Measurements from ENCODE around the gene GZF1.
"Not testable (repeated sequence)": the region's sequence is repeated elsewhere in the genome, so short reads cannot be mapped to it uniquely, and the experiment has no call there.

Gene GZF1

GRCh38 chr20:23347791-23348190, 14.2 kb upstream of the GZF1 start:
- DNase-seq: no peak

DNA sequence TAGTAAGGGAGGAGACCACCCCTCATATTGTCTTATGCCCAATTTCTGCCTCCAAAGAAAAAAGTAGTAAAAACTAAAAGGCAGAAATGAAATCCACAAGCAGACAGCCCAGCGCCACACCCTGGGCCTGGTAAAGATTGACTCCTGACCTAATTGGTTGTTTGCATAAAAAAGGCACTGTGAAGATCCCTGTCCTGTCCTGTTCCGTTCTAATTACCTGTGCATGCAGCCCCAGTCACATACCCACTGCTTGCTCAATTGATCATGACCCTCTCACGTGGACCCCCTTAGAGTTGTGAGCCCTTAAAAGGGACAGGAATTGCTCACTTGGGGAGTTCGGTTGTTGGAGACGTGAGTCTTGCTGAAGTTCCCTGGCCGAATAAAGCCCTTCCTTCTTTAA, 13.5 kb upstream of the GZF1 start:
- DNase-seq: not testable (repeated sequence)

GRCh38 chr20:23349338-23350195, 12.4 kb upstream of the GZF1 start:
- peak; percentile 75 to 76 for DNase-seq

GRCh38 chr20:23350196-23350903, 11.6 kb upstream of the GZF1 start, which contains the start of gene NXT1:
Gene NXT1, plus strand, starts transcription at chr20:23350791. Its CDS starts 3,251 bp downstream, at chr20:23354042.
- peak; percentile 93 to 94 for DNase-seq

DNA sequence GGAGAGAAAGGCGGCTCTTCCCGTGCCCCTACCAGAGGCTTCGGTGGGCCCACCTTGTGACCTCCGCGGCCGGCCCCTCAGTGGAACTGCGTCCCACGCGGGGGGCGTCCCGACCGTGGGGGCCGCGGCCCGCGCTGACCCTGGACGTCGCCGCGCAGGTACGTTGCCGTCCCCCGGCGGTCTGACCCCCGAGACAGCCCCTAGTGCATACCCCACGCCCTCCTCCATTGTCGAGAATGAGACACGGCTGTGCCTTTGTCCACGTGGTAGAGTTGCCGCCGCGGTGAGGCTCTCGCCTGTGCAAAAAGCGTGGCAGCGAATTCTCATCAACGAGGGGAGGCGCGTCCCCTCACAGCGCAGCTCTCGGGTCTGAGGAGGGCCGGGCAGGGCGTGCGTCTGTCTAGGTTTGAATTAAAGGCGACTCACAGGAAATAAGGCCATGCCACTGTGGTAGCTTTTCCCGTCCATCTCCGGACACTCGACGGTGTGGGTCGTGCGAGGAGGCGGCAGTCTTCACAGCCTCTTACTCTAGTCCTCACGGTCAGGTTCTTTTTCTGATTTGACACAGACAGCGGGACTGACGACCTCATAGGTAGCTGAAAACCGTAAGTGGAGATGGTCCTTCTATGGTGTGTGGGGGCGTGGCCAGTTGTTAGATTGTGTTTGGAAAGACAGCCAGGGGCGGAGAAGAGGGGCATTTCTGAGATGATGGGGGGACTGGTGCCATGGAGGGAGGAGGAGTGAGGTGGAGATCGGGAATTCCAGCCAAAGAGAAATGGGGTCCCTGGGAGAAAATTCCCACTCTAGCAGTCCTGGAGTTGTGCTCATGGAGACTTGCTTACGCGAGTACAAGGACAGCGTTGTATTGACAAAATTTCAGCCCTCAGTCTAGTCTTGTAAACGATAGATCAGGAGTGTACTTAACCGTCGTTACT, 10.8 kb upstream of the GZF1 start:
- DNase-seq: peak; percentile 51 to 54

- DNase-seq: no peak
Observed at GRCh38 chr20:23356203-23356602, 5.8 kb upstream of the GZF1 start.

- peak; percentile 100 for DNase-seq
Observed at GRCh38 chr20:23357767-23358562, 4.0 kb upstream of the GZF1 start.

DNA sequence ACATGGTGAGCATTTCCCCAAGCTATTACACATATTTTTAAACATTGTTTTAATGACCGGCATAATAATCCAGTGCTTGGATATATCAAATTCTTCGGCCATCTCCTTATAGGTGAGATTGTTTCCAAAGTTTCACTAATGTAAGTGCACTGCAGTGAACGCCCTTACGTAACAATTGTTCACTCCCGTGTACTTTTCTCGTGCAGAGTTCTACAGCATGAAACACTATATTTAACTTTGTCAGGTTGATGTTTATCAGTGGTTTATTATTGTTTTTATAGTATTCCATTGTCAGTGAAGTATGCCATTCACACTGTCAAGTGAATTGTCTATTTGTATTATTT, 3.4 kb upstream of the GZF1 start:
- no peak for DNase-seq

GRCh38 chr20:23358923-23359593, 2.9 kb upstream of the GZF1 start:
- no peak for DNase-seq

DNA sequence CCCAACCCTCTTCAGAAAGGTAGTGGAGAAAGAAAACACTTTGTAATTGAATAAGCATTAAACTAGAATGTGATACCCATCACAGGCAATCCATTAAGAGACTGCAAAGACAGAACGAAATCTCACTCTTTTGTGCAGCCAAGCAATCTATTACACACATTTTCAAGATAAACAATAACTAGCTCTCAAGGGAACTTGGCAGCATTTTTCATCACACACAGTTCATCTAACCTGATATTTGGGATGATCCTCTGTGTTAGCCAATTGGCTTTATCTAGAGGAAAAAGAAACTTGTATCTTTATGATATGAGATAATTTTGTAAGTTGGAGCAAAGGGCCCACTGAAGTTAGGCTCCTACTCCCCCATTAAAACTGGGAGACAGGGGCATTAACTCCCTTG, 1.5 kb upstream of the GZF1 start:
- DNase-seq: no peak

GRCh38 chr20:23361119-23361475, 885 bp upstream of the GZF1 start:
- no peak for DNase-seq

- no peak for DNase-seq
Observed at GRCh38 chr20:23362392-23363256, 642 bp downstream of the GZF1 start.

GRCh38 chr20:23363257-23363649, 1.3 kb downstream of the GZF1 start:
- DNase-seq: no peak

DNA sequence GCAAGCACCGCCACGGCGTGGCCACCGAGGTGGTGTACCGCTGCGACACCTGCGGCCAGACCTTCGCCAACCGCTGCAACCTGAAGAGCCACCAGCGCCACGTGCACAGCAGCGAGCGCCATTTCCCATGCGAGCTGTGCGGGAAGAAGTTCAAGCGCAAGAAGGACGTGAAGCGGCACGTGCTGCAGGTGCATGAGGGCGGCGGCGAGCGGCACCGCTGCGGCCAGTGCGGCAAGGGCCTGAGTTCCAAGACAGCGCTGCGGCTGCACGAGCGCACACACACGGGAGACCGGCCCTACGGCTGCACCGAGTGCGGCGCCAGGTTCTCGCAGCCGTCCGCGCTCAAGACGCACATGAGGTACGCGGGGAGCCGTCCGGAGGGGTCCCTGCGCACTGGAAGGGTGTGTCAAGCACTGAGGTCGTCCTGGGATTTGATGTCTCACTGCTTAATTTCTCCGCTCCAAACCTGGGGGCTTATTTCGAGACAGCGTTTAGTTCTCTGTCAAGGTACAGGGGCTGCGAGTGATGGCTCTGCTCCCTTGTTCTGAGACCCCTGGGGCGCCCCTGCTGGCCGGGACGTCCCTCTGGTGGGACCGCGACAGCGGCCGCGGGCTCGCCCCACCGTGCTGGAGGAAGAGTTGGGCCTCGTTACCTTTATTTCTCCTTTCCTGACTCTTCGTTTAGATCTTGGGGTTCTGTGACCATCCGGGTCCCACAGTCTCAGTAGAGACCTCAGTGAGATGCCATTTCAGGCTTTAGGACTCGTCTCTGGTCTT, 3.6 kb downstream of the GZF1 start:
- no peak for DNase-seq

- DNase-seq: no peak
Observed at GRCh38 chr20:23366384-23366783, 4.4 kb downstream of the GZF1 start.

DNA sequence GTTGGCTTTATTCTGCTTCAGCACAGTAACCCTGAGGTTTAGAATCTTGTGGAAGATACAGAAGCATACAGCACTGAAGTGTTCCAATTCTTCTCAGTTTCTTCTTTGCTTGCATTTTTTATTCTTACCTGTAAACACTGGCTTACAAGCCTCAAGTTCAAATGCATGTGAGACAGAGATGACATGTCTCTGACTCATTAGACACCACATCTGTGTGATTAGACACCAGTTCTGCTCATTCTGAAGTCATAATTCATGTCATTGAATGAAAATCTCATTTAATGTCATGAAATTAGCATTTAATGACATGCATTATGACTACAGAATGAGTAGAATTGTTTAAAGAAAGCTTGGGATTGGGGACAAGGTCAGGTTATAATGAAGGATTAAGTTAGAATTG, 5.8 kb downstream of the GZF1 start:
- no peak for DNase-seq

DNA sequence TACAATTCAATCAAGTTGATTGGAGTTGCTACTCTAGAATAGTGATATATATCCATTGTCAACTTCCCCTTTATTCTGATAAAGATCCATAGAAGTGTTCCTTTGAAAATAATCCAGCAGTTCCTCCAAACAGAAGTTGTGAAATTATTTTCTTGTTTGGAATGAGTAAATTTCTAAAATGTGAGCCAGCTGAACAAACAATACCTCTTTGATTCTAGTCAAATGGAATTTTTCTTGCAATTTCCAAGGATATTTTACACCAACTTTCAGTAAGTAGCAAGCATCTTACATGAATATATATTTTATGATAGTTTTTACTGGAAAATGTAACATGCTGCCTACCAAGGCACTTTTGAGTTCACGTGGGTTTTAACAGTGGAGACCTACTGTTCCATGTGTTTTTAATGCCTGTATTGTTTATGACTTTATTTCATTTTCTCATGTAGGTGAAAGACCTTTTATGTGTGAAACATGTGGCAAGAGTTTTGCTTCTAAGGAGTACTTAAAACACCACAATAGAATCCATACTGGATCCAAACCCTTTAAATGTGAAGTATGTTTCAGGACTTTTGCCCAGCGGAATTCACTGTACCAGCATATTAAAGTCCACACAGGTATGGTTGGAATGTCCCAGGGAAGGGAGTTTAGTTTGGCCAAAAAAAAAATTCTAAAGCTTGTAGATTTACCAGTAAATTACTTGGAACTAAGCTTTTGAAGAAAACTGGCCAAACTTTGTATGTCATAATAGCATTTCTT, 6.5 kb downstream of the GZF1 start:
- DNase-seq: no peak

- DNase-seq: no peak
Observed at GRCh38 chr20:23369072-23369823, 7.3 kb downstream of the GZF1 start.

Measured in activated CD4-positive, alpha-beta T cell treated with anti-CD3 and anti-CD28 coated beads, Interleukin-2, amount 50 U/mL, for 4 hours (primary cell).